ENCODE results near the gene PTPN20. TPM values are rescaled to one million over a fixed set of nuclear protein-coding genes. Genes with fewer than 3 reads are reported as not detected.

The PTPN20 gene
- total RNA-seq, 3 donors from 2014 or later, result 0.14 to 0.78 (median 0.71) TPM

GRCh38 chr10:47031211-47031900, 120.1 kb downstream of the PTPN20 start:
- no peaks in the 10 kb centered on the region for H3K9me3 Mint-ChIP-seq
- no peak for DNase-seq
- no peaks in the 10 kb centered on the region for H3K27me3 Mint-ChIP-seq (ENCODE audit: low read depth)
- no peaks in the 10 kb centered on the region for H3K36me3 Mint-ChIP-seq (ENCODE audit: insufficient read depth)
- no peak overlapping the region for H3K4me3 Mint-ChIP-seq
- H3K4me1 Mint-ChIP-seq (ENCODE audit: low read depth), result no peaks in the 10 kb centered on the region
- no peak for ATAC-seq

GRCh38 chr10:47031901-47032465, 120.8 kb downstream of the PTPN20 start:
- H3K27me3 Mint-ChIP-seq (ENCODE audit: low read depth), result no peaks in the 10 kb centered on the region
- DNase-seq, result no peak
- H3K36me3 Mint-ChIP-seq (ENCODE audit: insufficient read depth), result no peaks in the 10 kb centered on the region
- no peak overlapping the region for H3K4me3 Mint-ChIP-seq
- no peaks in the 10 kb centered on the region for H3K4me1 Mint-ChIP-seq (ENCODE audit: low read depth)
- no peaks in the 10 kb centered on the region for H3K9me3 Mint-ChIP-seq
- ATAC-seq, result no peak

- DNase-seq (no peak), ATAC-seq (no peak)
- no peaks in the 10 kb centered on the region for H3K4me1 Mint-ChIP-seq (ENCODE audit: low read depth)
- no peaks in the 10 kb centered on the region for H3K27me3 Mint-ChIP-seq (ENCODE audit: low read depth)
- no peaks in the 10 kb centered on the region for H3K36me3 Mint-ChIP-seq (ENCODE audit: insufficient read depth)
- H3K9me3 Mint-ChIP-seq, result no peaks in the 10 kb centered on the region
- H3K4me3 Mint-ChIP-seq, result no peak overlapping the region
Observed at GRCh38 chr10:47033081-47033480, 121.9 kb downstream of the PTPN20 start.

GRCh38 chr10:47033541-47034270, 122.5 kb downstream of the PTPN20 start:
- no peak overlapping the region for H3K4me3 Mint-ChIP-seq
- H3K4me1 Mint-ChIP-seq (ENCODE audit: low read depth), result no peaks in the 10 kb centered on the region
- no peak for ATAC-seq
- no peak for DNase-seq
- H3K9me3 Mint-ChIP-seq, result no peaks in the 10 kb centered on the region
- no peaks in the 10 kb centered on the region for H3K27me3 Mint-ChIP-seq (ENCODE audit: low read depth)
- no peaks in the 10 kb centered on the region for H3K36me3 Mint-ChIP-seq (ENCODE audit: insufficient read depth)

- no peaks in the 10 kb centered on the region for H3K27me3 Mint-ChIP-seq (ENCODE audit: low read depth)
- H3K4me1 Mint-ChIP-seq (ENCODE audit: low read depth), result no peaks in the 10 kb centered on the region
- no peaks in the 10 kb centered on the region for H3K9me3 Mint-ChIP-seq
- DNase-seq (no peak), ATAC-seq (no peak)
- H3K36me3 Mint-ChIP-seq (ENCODE audit: insufficient read depth), result no peaks in the 10 kb centered on the region
- no peak overlapping the region for H3K4me3 Mint-ChIP-seq
Observed at GRCh38 chr10:47034441-47035051, 123.3 kb downstream of the PTPN20 start.

GRCh38 chr10:47035171-47035818, 124.1 kb downstream of the PTPN20 start:
- H3K4me3 Mint-ChIP-seq, result no peak overlapping the region
- DNase-seq, result no peak
- H3K4me1 Mint-ChIP-seq (ENCODE audit: low read depth), result no peaks in the 10 kb centered on the region
- H3K27me3 Mint-ChIP-seq (ENCODE audit: low read depth), result no peaks in the 10 kb centered on the region
- no peak for ATAC-seq
- H3K36me3 Mint-ChIP-seq (ENCODE audit: insufficient read depth), result no peaks in the 10 kb centered on the region
- no peaks in the 10 kb centered on the region for H3K9me3 Mint-ChIP-seq

- no peak for DNase-seq
- Mint-ChIP-seq H3K4me1 (ENCODE audit: low read depth) (no peaks in the 10 kb centered on the region), H3K36me3 (ENCODE audit: insufficient read depth) (no peaks in the 10 kb centered on the region), H3K4me3 (no peak overlapping the region), H3K9me3 (no peaks in the 10 kb centered on the region), H3K27me3 (ENCODE audit: low read depth) (no peaks in the 10 kb centered on the region)
- ATAC-seq, result no peak
Observed at GRCh38 chr10:47035819-47036337, 124.7 kb downstream of the PTPN20 start.

- no peaks in the 10 kb centered on the region for H3K36me3 Mint-ChIP-seq (ENCODE audit: insufficient read depth)
- DNase-seq, result no peak
- H3K27me3 Mint-ChIP-seq (ENCODE audit: low read depth), result no peaks in the 10 kb centered on the region
- no peaks in the 10 kb centered on the region for H3K4me1 Mint-ChIP-seq (ENCODE audit: low read depth)
- no peaks in the 10 kb centered on the region for H3K9me3 Mint-ChIP-seq
- no peak overlapping the region for H3K4me3 Mint-ChIP-seq
- ATAC-seq, result no peak
Observed at GRCh38 chr10:47036771-47037170, 125.5 kb downstream of the PTPN20 start.

- ATAC-seq (no peak), DNase-seq (no peak)
- H3K4me3 Mint-ChIP-seq, result no peak overlapping the region
- H3K36me3 Mint-ChIP-seq (ENCODE audit: insufficient read depth), result no peaks in the 10 kb centered on the region
- H3K9me3 Mint-ChIP-seq, result no peaks in the 10 kb centered on the region
- H3K4me1 Mint-ChIP-seq (ENCODE audit: low read depth), result no peaks in the 10 kb centered on the region
- H3K27me3 Mint-ChIP-seq (ENCODE audit: low read depth), result no peaks in the 10 kb centered on the region
Observed at GRCh38 chr10:47037654-47038425, 126.6 kb downstream of the PTPN20 start.

GRCh38 chr10:47038881-47039561, 127.8 kb downstream of the PTPN20 start:
- no peaks in the 10 kb centered on the region for H3K36me3 Mint-ChIP-seq (ENCODE audit: insufficient read depth)
- no peaks in the 10 kb centered on the region for H3K9me3 Mint-ChIP-seq
- no peaks in the 10 kb centered on the region for H3K27me3 Mint-ChIP-seq (ENCODE audit: low read depth)
- no peaks in the 10 kb centered on the region for H3K4me1 Mint-ChIP-seq (ENCODE audit: low read depth)
- no peak for DNase-seq
- no peak for ATAC-seq
- no peak overlapping the region for H3K4me3 Mint-ChIP-seq

GRCh38 chr10:47039562-47039913, 128.3 kb downstream of the PTPN20 start:
- Mint-ChIP-seq H3K4me1 (ENCODE audit: low read depth) (no peaks in the 10 kb centered on the region), H3K4me3 (no peak overlapping the region), H3K9me3 (no peaks in the 10 kb centered on the region), H3K36me3 (ENCODE audit: insufficient read depth) (no peaks in the 10 kb centered on the region), H3K27me3 (ENCODE audit: low read depth) (no peaks in the 10 kb centered on the region)
- no peak for DNase-seq
- ATAC-seq, result no peak

GRCh38 chr10:47040041-47040491, 128.8 kb downstream of the PTPN20 start:
- Mint-ChIP-seq H3K4me3 (no peak overlapping the region), H3K36me3 (ENCODE audit: insufficient read depth) (no peaks in the 10 kb centered on the region), H3K9me3 (no peaks in the 10 kb centered on the region), H3K27me3 (ENCODE audit: low read depth) (no peaks in the 10 kb centered on the region), H3K4me1 (ENCODE audit: low read depth) (no peaks in the 10 kb centered on the region)
- ATAC-seq (no peak), DNase-seq (no peak)

GRCh38 chr10:47040681-47041080, 129.5 kb downstream of the PTPN20 start:
- no peaks in the 10 kb centered on the region for H3K9me3 Mint-ChIP-seq
- no peak overlapping the region for H3K4me3 Mint-ChIP-seq
- no peaks in the 10 kb centered on the region for H3K36me3 Mint-ChIP-seq (ENCODE audit: insufficient read depth)
- DNase-seq, result no peak
- no peaks in the 10 kb centered on the region for H3K4me1 Mint-ChIP-seq (ENCODE audit: low read depth)
- ATAC-seq, result no peak
- no peaks in the 10 kb centered on the region for H3K27me3 Mint-ChIP-seq (ENCODE audit: low read depth)
